GM21717 (cell line): ENCODE data around the gene CSPG4.
"Not testable (repeated sequence)": the region's sequence is repeated elsewhere in the genome, so short reads cannot be mapped to it uniquely, and the experiment has no call there.

Experiments
- ATAC-seq: cut with Tn5 transposase; IDR thresholded peaks from one replicate; pipeline ENCODE4 v1.9.1; 2021; ENCODE audit warnings: mild to moderate bottlenecking, moderate library complexity; ENCODE audit not compliant: unreplicated experiment

Gene CSPG4

GRCh38 chr15:75742346-75742745 is 29.7 kb upstream of the CSPG4 start:
- not testable (repeated sequence) for ATAC-seq

GRCh38 chr15:75739791-75740190 is 27.1 kb upstream of the CSPG4 start:
- no peak for ATAC-seq

GRCh38 chr15:75738647-75739325 is 26.1 kb upstream of the CSPG4 start:
- peak; percentile 94 for ATAC-seq

- peak; percentile 48 for ATAC-seq
Measured at GRCh38 chr15:75738014-75738646, 25.5 kb upstream of the CSPG4 start.

GRCh38 chr15:75737116-75738013 is 24.7 kb upstream of the CSPG4 start:
- ATAC-seq, result not testable (repeated sequence)

- no peak for ATAC-seq
Measured at GRCh38 chr15:75736256-75736655, 23.6 kb upstream of the CSPG4 start.

GRCh38 chr15:75734861-75735760 is 22.5 kb upstream of the CSPG4 start:
- ATAC-seq, result not testable (repeated sequence)

- ATAC-seq, result no peak
Measured at GRCh38 chr15:75733761-75734651, 21.4 kb upstream of the CSPG4 start.

GRCh38 chr15:75732809-75733451 is 20.3 kb upstream of the CSPG4 start:
- ATAC-seq, result no peak

GRCh38 chr15:75732177-75732808 is 19.6 kb upstream of the CSPG4 start:
- no peak for ATAC-seq

GRCh38 chr15:75731248-75732151 is 18.9 kb upstream of the CSPG4 start:
- ATAC-seq, result no peak

GRCh38 chr15:75730376-75731247 is 18.0 kb upstream of the CSPG4 start:
- ATAC-seq, result not testable (repeated sequence)

GRCh38 chr15:75729326-75730069 is 16.9 kb upstream of the CSPG4 start:
- no peak for ATAC-seq

GRCh38 chr15:75727851-75728715 is 15.4 kb upstream of the CSPG4 start:
- no peak for ATAC-seq

GRCh38 chr15:75727031-75727531 is 14.4 kb upstream of the CSPG4 start:
- no peak for ATAC-seq
